SK-N-SH (cell line): Measurements from ENCODE around the gene UBR1. TPM values are rescaled to one million over a fixed set of nuclear protein-coding genes. Genes with fewer than 3 reads are reported as not detected.
"Not testable (repeated sequence)": the region's sequence is repeated elsewhere in the genome, so short reads cannot be mapped to it uniquely, and the experiment has no call there.

ENCODE experiments used
- CTCF ChIA-PET: fragments of 300-600, 350-600 bp; formaldehyde crosslinking; extraction: SDS; loops from one replicate; lab custom pipeline; 2021; lab: Yijun Ruan, JAX
- POLR2A ChIA-PET: fragments of 350-600 bp; sonication (Branson Sonifier 250); formaldehyde crosslinking; extraction: SDS; loops from one replicate; lab custom pipeline; 2020; ENCODE audit warnings: antibody characterized with exemption, inconsistent platforms; lab: Yijun Ruan, JAX
- DNase-seq: peaks from one replicate; pipeline ENCODE4 v3.0.0; 2012
- H2AFZ ChIP-seq: fragments of 200-600 bp; sonication (generic); 2 replicates; pipeline ENCODE4 v1.8.1; 2016; ENCODE audit warnings: antibody characterized with exemption, mild to moderate bottlenecking, low read depth
- H3F3A ChIP-seq: fragments of 200-600 bp; sonication (generic); replicated peaks from 2 replicates; pipeline ENCODE3; 2016; ENCODE audit warnings: antibody characterized with exemption, mild to moderate bottlenecking; ENCODE audit not compliant: insufficient read depth
- H3K27ac ChIP-seq, 2 experiments: fragments of 200-500 bp in 1 of 2; fragments of 200-600 bp in 1 of 2; sonication (Bioruptor generic) in 1 of 2; sonication (generic), shearing (Covaris generic) in 1 of 2; 2 replicates each; pipeline versions ENCODE4 v1.5.1 to v1.6.1; 2014 to 2016; ENCODE audit warnings: low read depth in 2 of 2, inconsistent platforms in 1 of 2, low read length in 1 of 2, mild to moderate bottlenecking in 1 of 2, mixed read lengths in 1 of 2
- H3K27me3 ChIP-seq: fragments of 200-600 bp; sonication (generic), shearing (Covaris generic); 2 replicates; pipeline ENCODE4 v1.6.1; 2016; ENCODE audit warnings: mixed run types; ENCODE audit not compliant: insufficient read depth
- H3K36me3 ChIP-seq, 2 experiments: fragments of 200-500 bp in 1 of 2; fragments of 200-600 bp in 1 of 2; sonication (Bioruptor generic) in 1 of 2; sonication (generic) in 1 of 2; replicated peaks in 1 of 2; 2 replicates each; pipeline versions ENCODE3 to v1.5.1; 2014 to 2016; ENCODE audit warnings: low read length in 1 of 2, mild to moderate bottlenecking in 1 of 2; ENCODE audit not compliant: insufficient read depth in 2 of 2, control insufficient read depth in 1 of 2
- H3K4me1 ChIP-seq, 2 experiments: fragments of 200-500 bp in 1 of 2; fragments of 200-600 bp in 1 of 2; sonication (Bioruptor generic) in 1 of 2; sonication (generic), shearing (Covaris generic) in 1 of 2; 2 replicates each; pipeline versions ENCODE4 v1.5.1 to v1.6.1; 2014 to 2016; ENCODE audit warnings: low read depth in 1 of 2, low read length in 1 of 2, mixed run types in 1 of 2; ENCODE audit not compliant: insufficient read depth in 2 of 2, control insufficient read depth in 1 of 2
- H3K4me2 ChIP-seq: fragments of 200-600 bp; sonication (generic), shearing (Covaris generic); 2 replicates; pipeline ENCODE4 v1.6.1; 2017; ENCODE audit warnings: mixed run types
- H3K4me3 ChIP-seq, 2 experiments: fragments of 200-500 bp in 1 of 2; fragments of 200-600 bp in 1 of 2; sonication (Bioruptor generic) in 1 of 2; sonication (generic), shearing (Covaris generic) in 1 of 2; 2 replicates each; pipeline versions ENCODE4 v1.5.1 to v1.8.1; 2014 to 2016; ENCODE audit warnings: low read depth in 2 of 2, inconsistent platforms in 1 of 2, low read length in 1 of 2, mild to moderate bottlenecking in 1 of 2, mixed read lengths in 1 of 2, moderate library complexity in 1 of 2
- H3K79me2 ChIP-seq: fragments of 200-600 bp; sonication (generic); 2 replicates; pipeline ENCODE4 v1.8.1; 2017; ENCODE audit warnings: mild to moderate bottlenecking; ENCODE audit not compliant: insufficient read depth
- H3K9ac ChIP-seq: fragments of 200-600 bp; sonication (generic); 2 replicates; pipeline ENCODE4 v1.6.1; 2017; ENCODE audit warnings: mixed run types
- H3K9me2 ChIP-seq: fragments of 200-600 bp; sonication (generic); 2 replicates; pipeline ENCODE4 v1.6.1; 2017; ENCODE audit warnings: mixed run types
- H3K9me3 ChIP-seq: fragments of 200-600 bp; sonication (generic); 2 replicates; pipeline ENCODE4 v1.6.1; 2017; ENCODE audit warnings: mixed run types, mild to moderate bottlenecking, moderate library complexity
- H4K20me1 ChIP-seq: fragments of 200-600 bp; sonication (generic); 2 replicates; pipeline ENCODE4 v1.6.1; 2017; ENCODE audit warnings: mild to moderate bottlenecking, mixed run types; ENCODE audit not compliant: insufficient read depth
- EZH2phosphoT487 ChIP-seq: fragments of 200-600 bp; sonication (generic); IDR thresholded peaks from 2 replicates; pipeline ENCODE4 v1.6.1; 2017; ENCODE audit warnings: low read depth, mixed run types, mild to moderate bottlenecking, antibody characterized with exemption, moderate library complexity, borderline replicate concordance
- FOSL2 ChIP-seq: IDR thresholded peaks from 2 replicates; pipeline ENCODE4 v1.4.0; 2012; ENCODE audit warnings: low read depth, mild to moderate bottlenecking, moderate library complexity, borderline replicate concordance
- GABPA ChIP-seq: IDR thresholded peaks from 2 replicates; pipeline ENCODE4 v1.4.0; 2012; ENCODE audit warnings: low read depth, mild to moderate bottlenecking
- NRF1 ChIP-seq: IDR thresholded peaks from 2 replicates; pipeline ENCODE4 v1.6.1; 2012; ENCODE audit warnings: low read depth, mild to moderate bottlenecking, low read length
- POLR2AphosphoS5 ChIP-seq: IDR thresholded peaks from 2 replicates; pipeline ENCODE4 v1.6.1; 2012; ENCODE audit warnings: low read depth, low read length
- RCOR1 ChIP-seq: fragments of 150-350 bp; IDR thresholded peaks from 2 replicates; pipeline ENCODE4 v1.6.1; 2017; ENCODE audit warnings: antibody characterized with exemption, low read length
- RFX5 ChIP-seq: IDR thresholded peaks from 2 replicates; pipeline ENCODE4 v1.6.1; 2012; ENCODE audit warnings: mild to moderate bottlenecking, improper control_type of control experiment, low read length
- SMC3 ChIP-seq: IDR thresholded peaks from 2 replicates; pipeline ENCODE4 v1.6.1; 2012; ENCODE audit warnings: low read depth, low read length, improper control_type of control experiment
- TCF12 ChIP-seq: IDR thresholded peaks from 2 replicates; pipeline ENCODE4 v1.4.0; 2012
- WGBS: methylation state at CpG from one replicate; pipeline ENCODE4 v1.1.6; 2017; ENCODE audit warnings: low lambda C conversion rate; 5-methylcytosine and 5-hydroxymethylcytosine counted together
- polyA plus RNA-seq, 3 experiments: library from polyadenylated mRNA; depleted of rRNA; stranded (reverse); fragments of >200 nt; gene quantifications; 2 replicates each; pipeline ENCODE4 v1.2.3, GENCODE V29; 2012
- TF ChIP-seq, protein P1 (sequence below): IDR thresholded peaks from 2 replicates; pipeline ENCODE4 v1.6.1; 2012; ENCODE audit warnings: mild to moderate bottlenecking, low read depth, low read length, moderate library complexity
- TF ChIP-seq, protein P2 (sequence below): IDR thresholded peaks from 2 replicates; pipeline ENCODE4 v1.4.0; 2012; ENCODE audit warnings: low read depth, borderline replicate concordance

UBR1 gene
- polyA plus RNA-seq, 1 of the 3 experiments (the other 2 are of a cell fraction), result 3.7 TPM

DNA sequence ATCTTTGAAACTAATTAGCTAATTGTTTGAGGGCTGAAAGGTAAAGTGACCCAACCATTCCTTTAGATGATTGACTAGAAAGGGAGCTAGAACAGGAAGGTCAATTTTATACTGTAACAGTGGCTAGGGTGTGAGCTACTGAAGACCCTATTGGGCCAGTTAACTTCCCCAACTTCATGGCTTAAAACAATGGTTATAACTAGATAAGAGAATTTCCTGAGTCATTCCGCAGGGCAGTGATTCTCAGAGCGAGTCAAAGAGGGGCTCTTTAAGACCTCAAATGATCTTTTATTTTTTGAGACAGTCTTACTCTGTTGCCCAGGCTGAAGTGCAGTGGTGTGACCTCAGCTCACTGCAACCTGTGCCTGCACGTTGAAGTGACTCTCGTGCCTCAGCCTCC is 151.5 kb downstream of the UBR1 start (continued):
- TF ChIP-seq, protein P1, sequence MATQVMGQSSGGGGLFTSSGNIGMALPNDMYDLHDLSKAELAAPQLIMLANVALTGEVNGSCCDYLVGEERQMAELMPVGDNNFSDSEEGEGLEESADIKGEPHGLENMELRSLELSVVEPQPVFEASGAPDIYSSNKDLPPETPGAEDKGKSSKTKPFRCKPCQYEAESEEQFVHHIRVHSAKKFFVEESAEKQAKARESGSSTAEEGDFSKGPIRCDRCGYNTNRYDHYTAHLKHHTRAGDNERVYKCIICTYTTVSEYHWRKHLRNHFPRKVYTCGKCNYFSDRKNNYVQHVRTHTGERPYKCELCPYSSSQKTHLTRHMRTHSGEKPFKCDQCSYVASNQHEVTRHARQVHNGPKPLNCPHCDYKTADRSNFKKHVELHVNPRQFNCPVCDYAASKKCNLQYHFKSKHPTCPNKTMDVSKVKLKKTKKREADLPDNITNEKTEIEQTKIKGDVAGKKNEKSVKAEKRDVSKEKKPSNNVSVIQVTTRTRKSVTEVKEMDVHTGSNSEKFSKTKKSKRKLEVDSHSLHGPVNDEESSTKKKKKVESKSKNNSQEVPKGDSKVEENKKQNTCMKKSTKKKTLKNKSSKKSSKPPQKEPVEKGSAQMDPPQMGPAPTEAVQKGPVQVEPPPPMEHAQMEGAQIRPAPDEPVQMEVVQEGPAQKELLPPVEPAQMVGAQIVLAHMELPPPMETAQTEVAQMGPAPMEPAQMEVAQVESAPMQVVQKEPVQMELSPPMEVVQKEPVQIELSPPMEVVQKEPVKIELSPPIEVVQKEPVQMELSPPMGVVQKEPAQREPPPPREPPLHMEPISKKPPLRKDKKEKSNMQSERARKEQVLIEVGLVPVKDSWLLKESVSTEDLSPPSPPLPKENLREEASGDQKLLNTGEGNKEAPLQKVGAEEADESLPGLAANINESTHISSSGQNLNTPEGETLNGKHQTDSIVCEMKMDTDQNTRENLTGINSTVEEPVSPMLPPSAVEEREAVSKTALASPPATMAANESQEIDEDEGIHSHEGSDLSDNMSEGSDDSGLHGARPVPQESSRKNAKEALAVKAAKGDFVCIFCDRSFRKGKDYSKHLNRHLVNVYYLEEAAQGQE, result no peak
- TF ChIP-seq POLR2AphosphoS5 (no peak), RCOR1 (no peak)

DNA sequence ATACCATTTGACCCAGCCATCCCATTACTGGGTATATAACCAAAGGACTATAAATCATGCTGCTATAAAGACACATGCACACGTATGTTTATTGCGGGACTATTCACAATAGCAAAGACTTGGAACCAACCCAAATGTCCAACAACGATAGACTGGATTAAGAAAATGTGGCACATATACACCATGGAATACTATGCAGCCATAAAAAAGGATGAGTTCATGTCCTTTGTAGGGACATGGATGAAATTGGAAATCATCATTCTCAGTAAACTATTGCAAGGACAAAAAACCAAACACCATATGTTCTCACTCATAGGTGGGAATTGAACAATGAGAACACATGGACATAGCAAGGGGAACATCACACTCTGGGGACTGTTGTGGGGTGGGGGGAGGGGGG is 156.9 kb downstream of the UBR1 start:
- POLR2A ChIA-PET, H3K9ac ChIP-seq, H3K4me3 ChIP-seq, CTCF ChIA-PET, H4K20me1 ChIP-seq, H3K27me3 ChIP-seq, H3F3A ChIP-seq, H3K4me1 ChIP-seq, H3K79me2 ChIP-seq, H3K4me2 ChIP-seq, DNase-seq, H3K9me2 ChIP-seq, H3K27ac ChIP-seq, H3K9me3 ChIP-seq, H2AFZ ChIP-seq: not testable (repeated sequence)
- H3K36me3 ChIP-seq, result peaks cover 47 to 51% of the 10 kb centered on the region in 2 experiments
- 91% methylated on average over 3 of the region's 3 CpGs for WGBS

DNA sequence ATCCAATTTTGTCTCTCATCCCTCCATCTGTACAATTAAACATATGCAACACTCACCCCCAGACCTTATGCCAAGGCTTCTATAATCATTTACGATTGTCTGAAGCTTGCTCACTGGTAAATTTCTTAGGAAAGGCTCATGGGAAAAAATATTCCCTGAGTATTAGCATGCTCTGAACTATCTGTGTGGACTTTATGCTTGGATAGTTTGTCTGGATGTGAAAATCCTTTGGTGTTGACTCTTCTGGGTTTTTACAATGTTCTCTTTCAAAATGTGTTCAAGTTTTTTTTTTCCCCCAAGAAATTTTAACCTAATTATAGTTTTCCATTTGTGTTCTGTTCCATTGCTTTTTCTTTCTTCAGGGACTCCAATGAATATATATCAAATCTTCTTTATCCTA is 165.3 kb downstream of the UBR1 start:
- no peak overlapping the region for H3K4me2 ChIP-seq
- DNase-seq, result no peak
- H3K9me2 ChIP-seq, result no peaks in the 10 kb centered on the region
- no peak overlapping the region for H3K9ac ChIP-seq
- TF ChIP-seq EZH2phosphoT487, result no peak
- TF ChIP-seq, protein P2, sequence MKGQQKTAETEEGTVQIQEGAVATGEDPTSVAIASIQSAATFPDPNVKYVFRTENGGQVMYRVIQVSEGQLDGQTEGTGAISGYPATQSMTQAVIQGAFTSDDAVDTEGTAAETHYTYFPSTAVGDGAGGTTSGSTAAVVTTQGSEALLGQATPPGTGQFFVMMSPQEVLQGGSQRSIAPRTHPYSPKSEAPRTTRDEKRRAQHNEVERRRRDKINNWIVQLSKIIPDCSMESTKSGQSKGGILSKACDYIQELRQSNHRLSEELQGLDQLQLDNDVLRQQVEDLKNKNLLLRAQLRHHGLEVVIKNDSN, result no peak
- no peak for TF ChIP-seq SMC3
- TF ChIP-seq GABPA, result no peak
- TF ChIP-seq RFX5, result no peak
- no peak for TF ChIP-seq TCF12
- no peak for TF ChIP-seq NRF1
- TF ChIP-seq, protein P1, result no peak
- TF ChIP-seq FOSL2, result no peak
- TF ChIP-seq, all 33 proteins: peak for 0
- H3K27me3 ChIP-seq, result no peaks in the 10 kb centered on the region
- H3F3A ChIP-seq, result peaks cover 2% of the 10 kb centered on the region
- H3K36me3 ChIP-seq, result peaks cover 16 to 28% of the 10 kb centered on the region in 2 experiments
- no peaks in the 10 kb centered on the region for H3K9me3 ChIP-seq
- POLR2A ChIA-PET, result no interaction called here
- 100% methylated on average over 1 of the region's 1 CpG for WGBS
- no peak overlapping the region for H3K27ac ChIP-seq
- H4K20me1 ChIP-seq, result no peaks in the 10 kb centered on the region
- no peaks in the 10 kb centered on the region for H3K79me2 ChIP-seq
- no peak overlapping the region for H3K4me3 ChIP-seq
- H3K4me1 ChIP-seq, result no peaks in the 10 kb centered on the region
- H2AFZ ChIP-seq, result no peak overlapping the region
- CTCF ChIA-PET, result no interaction called here
